K562 (cell line): Measurements from ENCODE around the gene DCUN1D3. TPM values are rescaled to one million over a fixed set of nuclear protein-coding genes. Genes with fewer than 3 reads are reported as not detected.

ENCODE experiments used
- ELF4 ChIP-seq: fragments of 450-650 bp; formaldehyde crosslinking; IDR thresholded peaks from 2 replicates; pipeline ENCODE4 v1.4.0; 2022; ENCODE audit warnings: missing genetic modification characterization
- HDAC3 ChIP-seq: fragments of 450-650 bp; IDR thresholded peaks from 2 replicates; pipeline ENCODE4 v1.6.1; 2018; ENCODE audit warnings: borderline replicate concordance, mild to moderate bottlenecking, moderate library complexity; ENCODE audit not compliant: partially characterized antibody
- HMGN3 ChIP-seq: IDR thresholded peaks from 2 replicates; pipeline ENCODE4 v1.6.1; 2011; ENCODE audit warnings: borderline replicate concordance, low read depth, mild to moderate bottlenecking, mixed read lengths, low read length; ENCODE audit not compliant: insufficient read length; ENCODE audit errors: extremely low read depth
- LEF1 ChIP-seq: fragments of 450-650 bp; IDR thresholded peaks from 2 replicates; pipeline ENCODE4 v1.6.1; 2016; ENCODE audit warnings: mild to moderate bottlenecking
- MYNN ChIP-seq, 2 experiments: sonication (generic); formaldehyde crosslinking in 1 of 2; IDR thresholded peaks; 2 replicates each; pipeline versions ENCODE4 v1.5.0 to v1.6.1; 2016 to 2020; ENCODE audit warnings: antibody characterized with exemption in 1 of 2, missing genetic modification reagents in 1 of 2
- NKRF ChIP-seq: fragments of 450-650 bp; IDR thresholded peaks from 2 replicates; pipeline ENCODE4 v1.6.1; 2016; ENCODE audit warnings: borderline replicate concordance
- RREB1 ChIP-seq: fragments of 250-450 bp; sonication (Bioruptor Pico); IDR thresholded peaks from 2 replicates; pipeline ENCODE4 v1.4.0; 2020
- SP1 ChIP-seq: sonication (generic); formaldehyde crosslinking; IDR thresholded peaks from 2 replicates; pipeline ENCODE4 v1.8.1; 2022; ENCODE audit warnings: mild to moderate bottlenecking, missing genetic modification reagents
- ZNF41 ChIP-seq: fragments of 250-450 bp; sonication (Bioruptor Pico); conservative IDR thresholded peaks from 2 replicates; pipeline ENCODE4 v1.4.0; 2020; ENCODE audit warnings: mild to moderate bottlenecking
- ZNF445 ChIP-seq: fragments of 250-450 bp; sonication (Bioruptor Pico); IDR thresholded peaks from 2 replicates; pipeline ENCODE4 v1.4.0; 2020; ENCODE audit warnings: low read depth, mild to moderate bottlenecking, moderate library complexity
- ZNF561 ChIP-seq: fragments of 450-650 bp; formaldehyde crosslinking; conservative IDR thresholded peaks from 2 replicates; pipeline ENCODE4 v1.4.0; 2020; ENCODE audit warnings: mild to moderate bottlenecking, moderate library complexity
- ZNF584 ChIP-seq: fragments of 200-800 bp; sonication (Bioruptor generic); IDR thresholded peaks from 2 replicates; pipeline ENCODE4 v1.6.1; 2016; ENCODE audit warnings: low read depth, mild to moderate bottlenecking, missing genetic modification characterization, missing compliant biosample characterization
- ZNF592 ChIP-seq: fragments of 450-650 bp; IDR thresholded peaks from 2 replicates; pipeline ENCODE4 v1.6.1; 2017; ENCODE audit warnings: antibody characterized with exemption, mild to moderate bottlenecking
- ZSCAN29 ChIP-seq: fragments of 450-650 bp; IDR thresholded peaks from 2 replicates; pipeline ENCODE4 v1.6.1; 2017
- polyA plus RNA-seq, 8 experiments: library from polyadenylated mRNA; depleted of rRNA in 4 of 8; stranded (reverse) in 5 of 8; unstranded in 3 of 8; fragments of >200 nt; fragmentation: Nextera tagmentation in 2 of 8; fragmentation: Illumina TruSeq in 1 of 8; extraction: Ambion mirVana in 2 of 8; extraction: Trizol in 1 of 8; gene quantifications; 2 replicates each; pipeline versions ENCODE4 v1.2.1 to v1.2.3, GENCODE V29; 2011 to 2014; ENCODE audit warnings: inconsistent platforms in 1 of 8, missing spikeins in 1 of 8
- total RNA-seq, 7 experiments: library from RNA; depleted of rRNA in 6 of 7; stranded (reverse); fragments of >200 nt in 6 of 7; fragmentation: Illumina TruSeq in 2 of 7; extraction: Trizol in 2 of 7; gene quantifications; 2 replicates each; pipeline versions ENCODE4 v1.2.1 to v1.2.3, GENCODE V29; 2011 to 2021; ENCODE audit warnings: low replicate concordance in 1 of 7

Gene DCUN1D3
- total and polyA plus RNA-seq, 9 of the 15 experiments (the other 6 are each of a cell fraction or from before 2014, with no cell fraction given): 1.0 to 4.7 (median 2.2) TPM

GRCh38 chr16:20806168-20807050 is 93.7 kb downstream of the DCUN1D3 start, which contains the start of the genes ERI2 and REXO5 (continued):
- TF ChIP-seq RREB1 (CRISPR knock-in tag): peak; percentile 21; the same call in 1 of the 2 replicates
- TF ChIP-seq NKRF: peak; percentile 91; the same call in 1 of the 2 replicates
- peak; percentile 61 for TF ChIP-seq SP1 (CRISPR knock-in tag)
- TF ChIP-seq LEF1: peak; percentile 70; the same call in 1 of the 2 replicates
- peak; percentile 70; the same call in 1 of the 2 replicates for TF ChIP-seq MYNN (IDR thresholded peaks at IDR 0.05)
- TF ChIP-seq MYNN (CRISPR knock-in tag; IDR thresholded peaks at IDR 0.05): no peak
- no peak for TF ChIP-seq HMGN3
- TF ChIP-seq ZNF584: 0 out of 2 replicates have a peak, but pooled peaks have one; percentile 60
- TF ChIP-seq ZNF561 (CRISPR knock-in tag): no peak
- 0 out of 2 replicates have a peak, but pooled peaks have one; percentile 6 for TF ChIP-seq ZNF41 (CRISPR knock-in tag)
- no peak for TF ChIP-seq ELF4 (CRISPR knock-in tag)
- peak; percentile 88 for TF ChIP-seq ZSCAN29
- peak; percentile 39 for TF ChIP-seq HDAC3
- no peak for TF ChIP-seq ZNF445 (CRISPR knock-in tag)
- 0 out of 2 replicates have a peak, but pooled peaks have one; percentile 40 for TF ChIP-seq ZNF592
